Stimulated activated CD8-positive, alpha-beta memory T cell treated with anti-CD3 and anti-CD28 coated beads, Interleukin-12 subunit alpha, Interleukin-12 subunit beta, amount 100 ng/mL, for 24 hours (primary cell): Measurements from ENCODE around the gene INTU.
"Not testable (repeated sequence)": the region's sequence is repeated elsewhere in the genome, so short reads cannot be mapped to it uniquely, and the experiment has no call there.

Experiments used
- DNase-seq: peaks from one replicate; pipeline ENCODE4 v3.0.0-alpha.2; 2020; ENCODE audit errors: extremely low read depth

INTU gene

DNA sequence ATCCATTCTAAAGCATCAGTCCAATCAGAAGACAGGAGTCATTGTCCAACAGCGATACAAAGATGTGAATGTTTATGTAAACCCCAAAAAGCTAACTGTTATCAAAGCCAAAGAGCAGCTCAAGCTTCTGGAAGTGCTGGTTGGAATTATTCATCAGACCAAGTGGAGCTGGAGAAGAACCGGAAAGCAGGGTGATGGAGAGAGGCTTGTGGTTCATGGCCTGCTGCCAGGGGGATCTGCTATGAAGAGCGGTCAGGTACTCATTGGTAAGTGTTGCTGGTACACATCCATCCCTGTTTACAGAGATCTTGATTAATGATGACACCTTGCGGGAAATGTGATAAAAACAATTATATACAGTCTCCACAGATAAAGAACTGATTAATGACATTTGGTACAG is 11.0 kb downstream of the INTU start:
- DNase-seq, result no peak

DNA sequence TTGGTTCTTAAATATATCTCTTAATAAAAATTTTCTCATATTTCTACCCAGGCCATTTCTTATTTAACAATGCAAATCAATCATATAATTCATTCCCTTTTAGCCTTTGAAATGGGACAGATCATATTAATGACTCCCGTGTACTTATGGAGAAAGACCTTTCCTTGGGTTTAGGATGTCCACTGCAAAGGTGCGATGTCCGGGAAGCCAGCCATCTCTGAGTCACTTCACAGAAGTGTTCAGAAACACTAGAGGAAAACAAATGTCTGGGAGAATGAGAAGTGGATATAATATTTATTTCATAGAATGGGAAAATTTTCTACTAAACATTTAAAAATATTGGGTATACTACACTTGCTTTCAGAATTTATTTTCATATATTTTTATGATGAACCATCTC is 15.3 kb downstream of the INTU start:
- no peak for DNase-seq

DNA sequence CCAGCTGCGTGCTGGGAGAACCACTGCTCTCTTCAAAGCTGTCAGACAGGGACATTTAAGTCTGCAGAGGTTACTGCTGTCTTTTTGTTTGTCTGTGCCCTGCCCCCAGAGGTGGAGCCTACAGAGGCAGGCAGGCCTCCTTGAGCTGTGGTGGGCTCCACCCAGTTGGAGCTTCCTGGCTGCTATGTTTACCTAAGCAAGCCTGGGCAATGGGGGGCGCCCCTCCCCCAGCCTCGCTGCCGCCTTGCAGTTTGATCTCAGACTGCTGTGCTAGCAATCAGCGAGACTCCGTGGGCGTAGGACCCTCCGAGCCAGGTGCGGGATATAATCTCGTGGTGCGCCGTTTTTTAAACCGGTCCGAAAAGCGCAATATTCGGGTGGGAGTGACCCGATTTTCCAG is 22.8 kb downstream of the INTU start:
- not testable (repeated sequence) for DNase-seq

DNA sequence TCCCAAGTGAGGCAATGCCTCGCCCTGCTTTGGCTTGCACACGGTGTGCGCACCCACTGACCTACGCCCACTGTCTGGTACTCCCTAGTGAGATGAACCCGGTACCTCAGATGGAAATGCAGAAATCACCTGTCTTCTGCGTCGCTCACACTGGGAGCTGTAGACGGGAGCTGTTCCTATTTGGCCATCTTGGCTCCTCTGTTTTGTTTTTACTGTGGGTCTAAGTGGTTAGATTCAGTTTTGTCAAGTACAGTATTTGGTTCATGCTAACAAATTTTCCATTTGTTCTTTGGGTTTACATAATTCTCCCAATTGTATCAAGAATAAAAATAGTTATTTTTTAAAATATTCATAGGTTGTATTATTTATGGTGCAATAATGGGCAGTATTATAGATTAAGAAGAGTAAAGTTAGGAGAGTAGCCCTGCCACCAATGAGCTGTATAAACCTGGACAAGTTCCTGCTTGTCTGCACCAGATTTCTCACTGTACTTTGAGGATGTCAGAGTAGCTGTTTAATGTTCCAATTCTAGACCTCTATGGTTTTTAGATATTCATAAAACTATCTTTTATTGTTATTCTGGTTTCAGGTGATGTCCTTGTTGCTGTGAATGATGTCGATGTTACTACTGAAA is 23.4 kb downstream of the INTU start:
- DNase-seq, result no peak

DNA sequence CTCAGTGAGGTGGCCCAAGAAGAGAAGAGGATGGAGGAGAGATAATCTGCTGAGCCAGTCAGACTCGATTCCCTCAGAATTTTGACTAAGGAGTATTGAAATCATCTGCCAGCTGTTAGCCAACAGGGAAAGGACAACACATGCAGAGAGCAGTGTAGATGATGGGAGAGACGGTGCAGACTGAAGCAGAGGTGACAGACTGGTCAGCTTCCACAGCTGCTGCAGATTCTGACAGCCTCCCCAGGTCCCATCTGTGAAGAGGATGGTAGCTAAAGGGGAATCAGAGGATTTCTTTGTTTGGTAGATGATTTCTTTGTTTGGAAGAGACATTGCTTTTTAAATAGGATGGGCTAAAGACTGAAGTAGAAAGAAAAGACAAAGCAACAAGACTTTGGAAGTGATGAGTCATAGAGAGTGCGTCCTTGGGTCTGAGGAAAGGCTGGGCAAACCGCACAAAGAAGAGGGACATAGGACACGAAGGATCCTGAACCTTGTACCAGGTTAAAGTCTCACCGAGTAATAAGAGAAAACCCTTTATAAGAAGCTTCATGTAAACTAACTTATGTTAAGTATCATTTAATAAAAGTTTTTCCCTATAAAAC is 27.6 kb downstream of the INTU start:
- DNase-seq, result no peak

DNA sequence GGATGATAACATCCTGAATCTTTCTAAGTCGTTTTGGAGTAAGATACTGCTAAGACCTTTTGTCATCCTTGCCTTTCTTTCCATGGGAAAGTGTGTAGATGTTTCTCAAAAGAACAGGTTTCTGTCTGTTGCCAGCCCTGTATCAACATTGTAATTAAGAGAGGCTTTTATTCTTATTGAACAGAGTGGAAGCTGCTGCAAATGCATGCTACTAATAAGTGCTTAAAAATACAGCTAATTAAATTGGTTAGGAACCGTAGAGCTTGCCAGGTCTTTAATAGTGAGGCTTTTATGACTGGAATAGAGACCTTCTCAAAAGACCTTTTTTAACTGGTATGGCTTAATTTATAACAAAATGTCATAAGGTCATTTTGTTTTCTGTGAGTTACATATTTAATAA is 34.4 kb downstream of the INTU start:
- DNase-seq, result no peak

DNA sequence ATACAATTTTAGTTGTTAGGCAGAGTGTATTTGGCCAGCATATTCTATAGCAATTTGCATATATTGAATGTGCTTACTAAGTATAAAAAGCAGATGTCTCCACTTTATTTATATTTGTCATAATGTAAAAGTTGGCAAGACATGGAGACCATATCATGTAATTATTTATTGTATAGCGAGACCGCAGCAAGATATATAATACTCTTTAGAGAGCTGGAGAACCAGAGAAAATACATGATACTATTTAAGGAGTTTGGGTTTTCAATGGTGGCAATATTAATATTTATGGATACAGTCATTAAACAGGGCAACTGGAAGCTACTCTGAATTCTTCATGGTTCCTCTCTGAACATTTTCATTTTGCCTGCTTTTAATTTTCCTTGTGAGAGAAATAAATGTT is 35.0 kb downstream of the INTU start:
- no peak for DNase-seq

DNA sequence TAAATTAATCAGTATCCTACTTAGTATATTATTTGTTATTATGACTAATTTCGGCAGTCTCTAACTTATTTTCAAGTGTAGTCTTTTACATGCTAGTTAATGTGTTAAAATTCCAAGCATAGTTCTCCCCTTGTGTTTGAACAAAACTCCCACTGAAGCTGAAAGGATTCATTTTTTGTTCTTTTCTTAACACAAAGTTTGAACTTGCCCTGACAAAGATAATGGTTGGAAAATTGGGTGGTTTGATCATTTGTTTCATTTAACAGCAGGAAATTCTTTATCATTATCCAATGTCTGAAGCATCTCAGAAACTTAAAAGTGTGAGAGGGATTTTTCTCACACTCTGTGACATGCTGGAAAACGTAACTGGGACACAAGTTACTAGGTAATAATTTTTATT is 36.0 kb downstream of the INTU start:
- DNase-seq, result no peak

DNA sequence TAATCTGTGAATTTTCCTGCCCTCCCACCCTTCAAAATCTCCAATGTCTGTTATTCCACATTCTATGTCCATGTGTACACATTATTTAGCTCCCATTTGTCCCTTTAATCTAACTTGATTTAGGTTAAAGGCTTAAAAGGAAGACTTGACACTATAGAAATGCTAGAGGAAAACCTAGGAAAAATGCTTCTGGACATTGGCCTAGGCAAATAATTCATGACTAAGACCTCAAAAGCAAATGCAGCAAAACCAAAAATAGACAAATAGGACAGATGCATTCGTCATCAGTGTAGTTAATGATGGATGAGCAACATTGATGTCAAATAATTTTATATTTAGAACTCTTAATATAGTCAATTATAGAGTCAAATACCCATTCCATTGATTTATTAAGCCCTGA is 36.9 kb downstream of the INTU start:
- no peak for DNase-seq

DNA sequence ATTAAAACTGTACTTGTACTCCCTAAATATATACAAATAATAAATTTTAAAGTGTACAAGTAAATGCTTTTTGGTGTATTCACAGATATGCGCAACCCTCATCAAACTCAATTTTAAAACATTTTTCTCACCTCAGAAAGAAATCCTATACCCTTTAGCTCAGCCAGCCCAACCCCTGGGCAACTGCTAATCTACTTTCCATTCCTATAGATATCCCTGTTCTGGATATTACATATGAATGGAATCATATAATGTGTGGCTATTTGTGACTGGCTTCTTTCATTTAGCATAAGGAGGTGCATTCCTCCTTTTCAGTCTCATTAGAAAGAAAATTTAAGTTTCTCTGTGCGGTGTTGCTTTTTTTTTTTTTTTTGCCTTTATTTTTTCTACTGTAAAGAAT is 39.4 kb downstream of the INTU start:
- no peak for DNase-seq

DNA sequence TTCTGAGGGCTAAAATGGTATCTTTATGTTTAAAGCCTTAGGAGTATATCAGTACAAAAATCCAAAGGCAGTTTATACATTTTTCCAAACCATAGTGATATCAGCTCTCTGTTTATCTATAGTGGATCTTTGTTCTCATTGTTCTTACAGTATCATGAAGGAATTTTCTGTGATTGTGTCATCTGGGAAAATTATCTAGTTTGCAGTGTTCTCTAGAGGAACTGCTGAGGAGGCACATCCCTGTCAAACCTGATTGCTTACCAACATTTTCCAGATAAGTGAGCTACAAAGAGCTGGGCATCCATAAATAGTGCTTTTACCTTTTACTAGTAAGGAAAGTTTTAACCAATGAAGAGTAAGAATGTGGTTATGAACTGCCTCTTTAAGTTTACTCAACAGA is 52.5 kb downstream of the INTU start:
- DNase-seq, result no peak

DNA sequence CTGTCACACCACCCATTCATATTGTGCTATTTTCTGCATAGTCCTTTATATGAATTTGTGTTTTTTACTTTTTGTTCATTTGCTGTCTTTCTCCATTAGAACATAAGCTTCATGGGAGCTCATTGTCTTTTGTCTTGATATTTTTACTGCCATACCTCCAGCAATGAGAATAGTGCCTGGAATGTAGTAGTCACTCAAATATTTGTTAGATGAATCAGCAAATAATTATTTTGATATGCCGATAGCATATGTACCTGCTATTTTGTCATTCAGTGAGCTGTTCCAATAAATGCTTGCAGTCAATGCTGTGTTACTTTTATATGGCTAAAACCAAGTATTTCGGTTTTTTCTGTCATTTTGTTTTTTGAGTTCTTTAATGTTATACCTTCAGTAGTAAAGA is 53.9 kb downstream of the INTU start:
- no peak for DNase-seq

DNA sequence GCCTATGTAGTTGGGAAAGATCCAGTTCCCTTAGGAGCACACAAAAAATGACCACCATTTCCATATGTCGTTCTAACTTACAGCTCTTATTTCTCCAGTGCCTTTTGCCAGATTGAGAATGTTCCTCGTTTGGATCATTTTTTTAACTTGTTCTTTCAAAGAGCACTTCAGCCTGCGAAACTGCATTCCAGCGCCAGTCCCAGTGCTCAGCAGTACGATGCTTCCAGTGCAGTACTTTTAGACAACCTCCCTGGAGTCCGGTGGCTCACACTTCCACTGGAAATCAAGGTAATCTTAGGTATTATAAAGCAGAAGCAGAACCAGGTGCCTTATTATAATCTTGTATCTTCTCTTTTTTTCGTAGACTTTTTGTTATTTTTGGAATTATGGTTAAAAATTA is 54.8 kb downstream of the INTU start:
- DNase-seq, result no peak

DNA sequence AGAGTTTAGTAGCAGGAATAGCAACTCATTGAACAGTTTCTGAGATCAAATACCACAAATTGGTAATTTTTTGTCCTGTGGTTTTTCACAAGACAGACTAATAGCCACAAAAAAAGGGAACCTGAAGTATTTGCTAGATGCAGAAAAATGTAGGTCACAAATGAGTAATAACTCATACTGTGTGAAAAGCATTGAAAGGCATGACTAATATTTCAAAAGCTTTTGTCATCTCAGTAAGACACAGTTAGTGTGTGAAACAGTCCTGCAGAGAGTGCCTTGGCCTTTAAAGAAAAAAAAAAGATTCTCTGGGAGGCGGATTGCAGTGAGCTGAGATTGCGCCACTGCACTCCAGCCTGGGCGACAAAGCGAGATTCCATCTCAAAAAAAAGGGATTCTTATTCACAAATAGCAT is 66.0 kb downstream of the INTU start:
- DNase-seq, result no peak

DNA sequence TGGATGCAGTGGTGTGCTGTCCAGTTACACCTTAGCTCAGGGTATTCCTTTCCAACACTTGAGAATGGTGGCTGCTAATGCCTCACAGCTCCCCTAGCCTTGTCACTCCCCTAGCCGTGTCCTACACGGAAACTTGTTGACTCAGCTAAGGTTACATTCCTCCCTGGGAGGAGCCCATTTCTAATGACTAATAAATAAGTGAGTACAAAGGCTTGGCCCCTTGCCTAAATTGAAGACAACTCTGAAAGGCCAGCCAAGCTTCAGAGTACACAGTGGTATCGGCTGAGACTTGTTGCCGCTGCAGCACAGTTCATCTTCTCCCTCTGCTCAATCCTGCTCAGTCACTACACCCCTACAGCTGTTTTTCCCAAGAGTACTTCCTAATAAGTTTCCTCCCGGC is 76.2 kb downstream of the INTU start:
- DNase-seq, result no peak

DNA sequence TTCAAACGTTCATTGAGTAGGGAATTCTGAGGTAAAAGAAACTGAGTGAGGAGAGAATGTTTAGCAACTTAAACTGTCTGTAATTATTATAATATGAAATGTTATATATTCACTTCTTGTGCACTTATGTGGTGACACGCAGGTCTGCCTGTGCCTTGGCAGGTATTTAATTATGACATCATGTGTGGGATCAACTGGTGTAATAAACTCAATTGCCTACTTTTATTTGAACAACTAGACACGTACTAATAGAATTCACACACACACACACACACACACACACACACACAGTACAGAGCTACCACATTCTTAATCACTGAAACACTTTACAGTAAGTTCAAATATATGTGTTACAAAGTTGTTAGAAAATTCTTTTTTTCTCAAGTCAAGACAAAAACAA is 76.7 kb downstream of the INTU start:
- no peak for DNase-seq

DNA sequence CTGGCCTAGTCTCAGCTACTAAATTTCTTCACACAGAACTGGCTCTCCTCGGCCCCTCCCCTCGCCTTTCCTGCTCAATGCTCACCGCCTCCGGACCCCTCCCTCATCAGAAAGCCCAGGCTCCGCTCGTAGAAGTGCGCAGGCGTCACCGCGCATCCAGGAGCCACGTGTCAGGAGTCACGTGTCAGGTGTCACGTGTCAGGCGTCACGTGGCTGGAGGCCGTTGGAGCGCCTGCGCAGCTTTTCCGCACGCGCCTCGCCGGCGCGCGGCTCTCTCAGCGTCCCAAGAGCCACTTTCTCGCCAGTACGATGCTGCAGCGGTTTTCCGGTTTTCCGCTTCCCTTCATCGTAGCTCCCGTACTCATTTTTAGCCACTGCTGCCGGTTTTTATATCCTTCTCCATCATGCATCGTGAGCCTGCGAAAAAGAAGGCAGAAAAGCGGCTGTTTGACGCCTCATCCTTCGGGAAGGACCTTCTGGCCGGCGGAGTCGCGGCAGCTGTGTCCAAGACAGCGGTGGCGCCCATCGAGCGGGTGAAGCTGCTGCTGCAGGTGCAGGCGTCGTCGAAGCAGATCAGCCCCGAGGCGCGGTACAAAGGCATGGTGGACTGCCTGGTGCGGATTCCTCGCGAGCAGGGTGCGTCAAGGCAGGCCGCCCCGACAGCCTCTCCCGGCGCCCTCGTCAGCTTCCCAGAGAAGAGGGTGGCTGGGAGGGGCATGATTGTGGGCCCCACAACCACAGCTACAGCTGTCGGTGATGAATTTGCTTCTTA is 97.6 kb downstream of the INTU start, which contains the start of gene SLC25A31:
TSS of gene SLC25A31 (plus strand) at position 259 of the 772 bp plus-strand sequence. CDS start at position 405, 146 bp downstream.
- no peak for DNase-seq

DNA sequence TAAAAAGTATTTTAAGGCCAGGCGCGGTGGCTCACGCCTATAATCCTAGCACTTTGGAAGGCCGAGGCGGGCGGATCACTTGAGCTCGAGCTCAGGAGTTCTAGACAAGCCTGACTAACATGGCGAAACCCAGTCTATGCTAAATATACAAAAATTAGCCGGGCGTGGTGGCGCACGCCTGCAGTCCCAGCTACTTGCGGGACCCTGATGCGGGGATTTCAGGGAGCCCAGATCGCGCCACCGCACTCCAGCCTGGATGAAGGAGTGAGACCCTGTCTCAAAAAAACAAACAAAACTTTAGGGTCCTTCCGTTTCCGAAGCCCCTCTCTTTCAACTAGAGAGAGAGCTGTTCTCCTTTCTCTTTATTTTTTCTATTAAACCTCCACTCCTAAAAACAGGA is 98.6 kb downstream of the INTU start:
- DNase-seq, result no peak

DNA sequence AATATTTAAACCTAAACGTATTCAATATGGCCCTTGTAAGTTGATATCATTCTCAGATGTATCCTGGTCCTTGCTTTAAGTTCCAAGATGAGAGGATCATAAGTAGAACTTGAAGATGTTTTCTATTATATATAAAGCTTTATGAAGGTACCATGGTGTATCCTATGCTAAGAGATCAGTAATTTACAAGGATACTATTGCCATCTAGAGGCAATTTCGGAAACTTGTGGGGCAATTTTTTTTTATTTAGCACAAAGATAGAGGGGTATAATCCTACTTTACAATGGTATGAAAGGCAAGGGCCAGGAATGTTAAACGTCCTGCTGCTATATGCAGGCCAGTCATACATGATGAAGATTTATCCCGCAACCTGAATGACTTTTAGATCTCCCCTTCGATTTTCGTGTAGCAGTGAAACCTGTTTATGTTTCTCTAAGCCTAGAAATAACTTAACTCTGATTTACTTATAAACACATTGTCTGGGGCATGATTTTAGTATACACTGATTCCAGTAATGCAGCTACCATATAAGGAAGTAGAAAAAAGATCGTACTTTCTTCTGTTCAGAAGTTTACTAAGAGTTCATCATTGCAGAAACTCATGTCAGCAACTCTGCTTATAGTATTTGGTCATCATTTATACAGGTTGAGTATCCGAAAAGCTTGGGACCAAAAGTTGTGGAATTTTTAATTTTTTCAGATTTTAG is 100.0 kb downstream of the INTU start:
- no peak for DNase-seq

DNA sequence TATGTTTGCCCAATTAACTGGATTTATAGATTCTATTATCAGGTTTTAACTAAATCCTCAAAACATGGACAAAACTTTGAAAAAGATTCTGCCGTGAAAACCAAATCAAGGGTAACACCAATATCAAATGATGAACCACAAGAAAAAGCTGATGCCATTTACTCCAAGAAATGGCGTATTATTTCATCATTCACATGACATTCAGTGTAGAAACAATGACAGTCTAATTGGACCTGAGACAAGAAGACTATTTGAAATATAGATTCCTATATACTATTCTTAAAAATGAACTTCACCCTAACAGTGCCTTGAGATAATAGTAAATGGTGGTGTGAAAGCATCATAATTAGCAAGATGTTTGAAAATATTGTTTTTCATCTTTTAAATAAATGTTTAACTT is 102.2 kb downstream of the INTU start:
- no peak for DNase-seq

DNA sequence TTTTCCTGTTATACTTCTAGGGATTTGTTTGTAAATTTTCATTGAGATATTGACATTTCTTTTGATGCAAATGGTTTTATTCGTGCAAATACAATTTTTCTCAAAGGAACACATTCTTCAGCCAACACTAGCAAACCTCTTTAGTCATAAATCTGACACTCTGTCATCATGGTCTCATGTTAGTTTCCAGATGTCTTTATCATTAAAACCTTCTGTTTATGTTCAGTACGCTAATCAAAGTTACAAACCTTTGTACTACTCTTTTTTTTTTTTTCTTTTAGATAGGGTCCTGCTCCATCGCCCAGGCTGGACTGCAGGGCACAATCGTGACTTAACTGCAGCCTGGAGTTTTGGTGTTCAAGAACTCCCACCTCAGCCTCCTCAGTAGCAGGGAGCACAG is 104.5 kb downstream of the INTU start:
- DNase-seq, result no peak

DNA sequence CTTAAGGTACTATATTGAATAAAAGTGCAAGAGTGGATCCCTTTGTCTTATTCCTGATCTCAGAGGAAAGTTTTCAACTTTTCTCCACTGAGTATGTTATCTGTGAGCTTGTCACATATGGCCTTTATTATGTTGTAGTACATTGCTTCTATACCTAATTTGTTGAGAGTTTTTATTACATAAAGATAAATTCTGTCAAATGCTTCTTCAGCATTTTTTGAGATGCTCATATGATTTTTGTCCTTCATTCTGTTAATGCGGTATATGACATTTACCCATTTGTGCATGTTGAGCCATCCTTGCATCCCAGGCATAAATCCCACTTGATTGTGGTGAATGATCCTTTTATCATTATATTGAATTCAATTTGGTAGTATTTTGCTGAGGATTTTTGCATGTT is 108.5 kb downstream of the INTU start:
- DNase-seq, result no peak

DNA sequence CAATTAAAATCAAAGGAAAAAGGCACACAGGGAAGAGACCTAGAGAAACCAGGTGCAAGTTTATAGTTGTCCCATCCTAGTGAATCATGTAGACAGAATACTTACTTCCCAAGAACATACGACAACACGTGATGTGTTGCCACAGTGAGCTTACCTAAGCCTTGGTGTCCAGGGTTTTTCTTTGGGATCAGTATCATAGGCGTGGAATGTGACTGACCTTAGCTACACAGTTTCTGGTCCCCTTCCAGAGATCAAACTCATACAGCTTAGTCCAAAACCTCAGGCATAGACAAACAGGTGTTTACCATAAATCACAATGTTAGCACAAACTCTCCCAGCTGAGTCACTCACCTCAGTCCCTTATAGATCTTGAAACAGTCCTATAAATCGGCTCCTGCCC is 115.1 kb downstream of the INTU start:
- no peak for DNase-seq
